Stimulated activated CD8-positive, alpha-beta memory T cell treated with anti-CD3 and anti-CD28 coated beads, Interleukin-15, amount 100 ng/mL, for 48 hours (primary cell): ENCODE measurements around the gene RIBC2.

ENCODE experiments used
- DNase-seq, 2 donors: peaks; one replicate each; pipeline ENCODE4 v3.0.0-alpha.2; 2020; ENCODE audit warnings: low read depth in 2 of 2

RIBC2 gene

GRCh38 chr22:45473626-45474237 is 60.2 kb downstream of the RIBC2 start:
- no peak for DNase-seq

GRCh38 chr22:45475063-45475747 is 61.7 kb downstream of the RIBC2 start:
- DNase-seq = no peak

- DNase-seq = no peak
These were observed 62.5 kb downstream of the RIBC2 start for GRCh38 chr22:45475851-45476514.

GRCh38 chr22:45476814-45477213 is 63.3 kb downstream of the RIBC2 start:
- DNase-seq = no peak

- DNase-seq = no peak
These were observed 64.0 kb downstream of the RIBC2 start for GRCh38 chr22:45477366-45478107.

GRCh38 chr22:45478108-45478771 is 64.7 kb downstream of the RIBC2 start:
- no peak for DNase-seq

GRCh38 chr22:45480717-45481116 is 67.2 kb downstream of the RIBC2 start:
- no peak for DNase-seq

GRCh38 chr22:45481661-45482060 is 68.2 kb downstream of the RIBC2 start:
- DNase-seq = no peak
